Right atrium auricular region (tissue), 2 donors: ENCODE data around the gene STARD13. TPM values are rescaled to one million over a fixed set of nuclear protein-coding genes. Genes with fewer than 3 reads are reported as not detected.

Experiments used
- DNase-seq: peaks from one replicate; pipeline ENCODE4 v3.0.0-alpha.2; 2019; ENCODE audit warnings: low spot score
- H3K27ac ChIP-seq, 2 donors: fragments of 200-600 bp; sonication (generic); 1 replicate in 1 of 2; 2 replicates in 1 of 2; pipeline ENCODE4 v1.5.1; 2016 to 2019
- H3K27me3 ChIP-seq, 2 donors: fragments of 200-600 bp; sonication (generic); one replicate each; pipeline versions ENCODE4 v1.5.1 to v1.6.0; 2017 to 2019
- H3K36me3 ChIP-seq: fragments of 200-600 bp; sonication (generic); one replicate; pipeline ENCODE4 v1.5.1; 2016
- H3K4me1 ChIP-seq, 2 donors: fragments of 200-600 bp; sonication (generic); one replicate each; pipeline versions ENCODE4 v1.5.1 to v1.6.0; 2017 to 2019
- H3K4me3 ChIP-seq, 2 donors: fragments of 200-600 bp; sonication (generic); 1 replicate in 1 of 2; 2 replicates in 1 of 2; pipeline ENCODE4 v1.5.1; 2017 to 2019; ENCODE audit warnings: mild to moderate bottlenecking in 1 of 2, moderate library complexity in 1 of 2
- H3K9me3 ChIP-seq, 2 donors: fragments of 200-600 bp; sonication (generic); one replicate each; pipeline ENCODE4 v1.5.1; 2019
- total RNA-seq, 2 donors: library from RNA; depleted of rRNA; stranded (reverse); fragments of >200 nt; gene quantifications; one replicate each; pipeline ENCODE4 v1.1.0, GENCODE V29; 2016
- TF ChIP-seq, protein P1 (sequence below), 2 donors: fragments of 200-600 bp; sonication (generic); IDR thresholded peaks; one replicate each; pipeline ENCODE4 v1.5.1; 2019; ENCODE audit warnings: antibody characterized with exemption in 2 of 2

The STARD13 gene
- total RNA-seq, 2 donors from 2014 or later = 21.6 to 23.3 TPM

- Histone ChIP-seq H3K9me3 (no peaks in the 10 kb centered on the region), H3K4me3 (no peak overlapping the region), H3K4me1 (peaks cover 0 to 95% of the 10 kb centered on the region in 2 donors), H3K27ac (peak overlapping the region; percentile 24 to 25), H3K36me3 (no peaks in the 10 kb centered on the region), H3K27me3 (no peaks in the 10 kb centered on the region)
- TF ChIP-seq, protein P1, sequence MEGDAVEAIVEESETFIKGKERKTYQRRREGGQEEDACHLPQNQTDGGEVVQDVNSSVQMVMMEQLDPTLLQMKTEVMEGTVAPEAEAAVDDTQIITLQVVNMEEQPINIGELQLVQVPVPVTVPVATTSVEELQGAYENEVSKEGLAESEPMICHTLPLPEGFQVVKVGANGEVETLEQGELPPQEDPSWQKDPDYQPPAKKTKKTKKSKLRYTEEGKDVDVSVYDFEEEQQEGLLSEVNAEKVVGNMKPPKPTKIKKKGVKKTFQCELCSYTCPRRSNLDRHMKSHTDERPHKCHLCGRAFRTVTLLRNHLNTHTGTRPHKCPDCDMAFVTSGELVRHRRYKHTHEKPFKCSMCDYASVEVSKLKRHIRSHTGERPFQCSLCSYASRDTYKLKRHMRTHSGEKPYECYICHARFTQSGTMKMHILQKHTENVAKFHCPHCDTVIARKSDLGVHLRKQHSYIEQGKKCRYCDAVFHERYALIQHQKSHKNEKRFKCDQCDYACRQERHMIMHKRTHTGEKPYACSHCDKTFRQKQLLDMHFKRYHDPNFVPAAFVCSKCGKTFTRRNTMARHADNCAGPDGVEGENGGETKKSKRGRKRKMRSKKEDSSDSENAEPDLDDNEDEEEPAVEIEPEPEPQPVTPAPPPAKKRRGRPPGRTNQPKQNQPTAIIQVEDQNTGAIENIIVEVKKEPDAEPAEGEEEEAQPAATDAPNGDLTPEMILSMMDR (IDR thresholded peaks at IDR 0.05) = no peak
- DNase-seq = no peak
These were observed 102.0 kb downstream of the STARD13 start for GRCh38 chr13:33183431-33184111.

- Histone ChIP-seq H3K4me1 (peaks cover 0 to 87% of the 10 kb centered on the region in 2 donors), H3K4me3 (no peak overlapping the region), H3K36me3 (no peaks in the 10 kb centered on the region), H3K27ac (no peak overlapping the region), H3K9me3 (no peaks in the 10 kb centered on the region), H3K27me3 (no peaks in the 10 kb centered on the region)
- no peak for DNase-seq
- TF ChIP-seq, protein P1 (IDR thresholded peaks at IDR 0.05) = no peak
These were observed 102.8 kb downstream of the STARD13 start for GRCh38 chr13:33182729-33183128.

- Histone ChIP-seq H3K4me1 (peaks cover 0 to 72% of the 10 kb centered on the region in 2 donors), H3K4me3 (no peak overlapping the region), H3K9me3 (no peaks in the 10 kb centered on the region), H3K36me3 (no peaks in the 10 kb centered on the region), H3K27ac (peak overlapping the region in 1 of 2 donors; percentile 59), H3K27me3 (no peaks in the 10 kb centered on the region)
- DNase-seq = no peak
- TF ChIP-seq, protein P1 (IDR thresholded peaks at IDR 0.05) = no peak
These were observed 104.3 kb downstream of the STARD13 start for GRCh38 chr13:33181264-33181663.

- Histone ChIP-seq H3K4me1 (peaks cover 0 to 70% of the 10 kb centered on the region in 2 donors), H3K36me3 (no peaks in the 10 kb centered on the region), H3K27me3 (no peaks in the 10 kb centered on the region), H3K9me3 (no peaks in the 10 kb centered on the region), H3K4me3 (no peak overlapping the region), H3K27ac (peak overlapping the region; percentile 59 to 76)
- no peak for DNase-seq
- TF ChIP-seq, protein P1 (IDR thresholded peaks at IDR 0.05) = no peak
These were observed 105.3 kb downstream of the STARD13 start for GRCh38 chr13:33180122-33180804.

- Histone ChIP-seq H3K27me3 (no peaks in the 10 kb centered on the region), H3K4me1 (peaks cover 0 to 65% of the 10 kb centered on the region in 2 donors), H3K36me3 (no peaks in the 10 kb centered on the region), H3K9me3 (no peaks in the 10 kb centered on the region), H3K27ac (peak overlapping the region; percentile 59 to 76), H3K4me3 (no peak overlapping the region)
- TF ChIP-seq, protein P1 (IDR thresholded peaks at IDR 0.05) = no peak
- no peak for DNase-seq
These were observed 106.1 kb downstream of the STARD13 start for GRCh38 chr13:33179463-33179862.
